GM18498 (cell line): ENCODE results near the gene RFX2.

Experiments used
- ATAC-seq: cut with Tn5 transposase; IDR thresholded peaks from one replicate; pipeline ENCODE4 v1.9.1; 2021; ENCODE audit warnings: mild to moderate bottlenecking, moderate library complexity; ENCODE audit not compliant: unreplicated experiment

Gene RFX2

DNA sequence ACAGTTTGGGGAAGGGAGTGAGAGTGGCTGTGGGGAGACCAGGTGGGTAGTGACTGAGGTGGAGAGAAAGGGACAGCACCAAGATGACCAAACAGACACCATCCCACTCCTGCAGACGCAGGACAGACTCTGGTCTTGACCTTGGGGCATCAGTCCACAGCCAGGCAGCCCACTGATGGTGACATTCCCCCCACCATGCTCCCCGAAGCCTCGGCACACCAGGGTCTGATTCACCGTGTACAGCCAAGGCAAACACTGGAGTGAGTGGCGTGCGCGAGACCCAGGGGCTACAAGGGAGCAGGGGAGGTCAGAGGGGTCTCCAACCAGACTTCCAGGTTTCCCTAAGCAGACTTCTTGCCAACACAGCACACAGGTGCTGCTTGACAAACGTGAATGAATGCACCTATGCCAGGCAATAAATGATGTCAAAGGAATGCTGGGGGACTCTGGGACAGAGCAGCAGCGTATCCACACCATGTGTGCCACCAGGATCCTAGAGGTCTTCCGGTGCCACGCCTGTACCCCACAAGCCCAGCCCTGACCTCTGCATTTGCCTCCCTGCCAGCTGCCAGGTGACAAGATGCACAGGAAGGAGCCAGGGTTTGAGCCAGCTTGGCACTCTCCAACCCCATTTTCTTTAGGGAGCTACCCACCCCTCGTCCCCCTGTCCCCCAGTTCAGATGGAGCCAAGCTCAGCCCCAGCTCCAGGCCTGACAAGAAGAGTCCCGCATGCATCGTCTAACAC, 150.9 kb downstream of the RFX2 start:
- no peak for ATAC-seq

- no peak for ATAC-seq
These were observed 151.5 kb downstream of the RFX2 start for GRCh38 chr19:5958851-5959122.

DNA sequence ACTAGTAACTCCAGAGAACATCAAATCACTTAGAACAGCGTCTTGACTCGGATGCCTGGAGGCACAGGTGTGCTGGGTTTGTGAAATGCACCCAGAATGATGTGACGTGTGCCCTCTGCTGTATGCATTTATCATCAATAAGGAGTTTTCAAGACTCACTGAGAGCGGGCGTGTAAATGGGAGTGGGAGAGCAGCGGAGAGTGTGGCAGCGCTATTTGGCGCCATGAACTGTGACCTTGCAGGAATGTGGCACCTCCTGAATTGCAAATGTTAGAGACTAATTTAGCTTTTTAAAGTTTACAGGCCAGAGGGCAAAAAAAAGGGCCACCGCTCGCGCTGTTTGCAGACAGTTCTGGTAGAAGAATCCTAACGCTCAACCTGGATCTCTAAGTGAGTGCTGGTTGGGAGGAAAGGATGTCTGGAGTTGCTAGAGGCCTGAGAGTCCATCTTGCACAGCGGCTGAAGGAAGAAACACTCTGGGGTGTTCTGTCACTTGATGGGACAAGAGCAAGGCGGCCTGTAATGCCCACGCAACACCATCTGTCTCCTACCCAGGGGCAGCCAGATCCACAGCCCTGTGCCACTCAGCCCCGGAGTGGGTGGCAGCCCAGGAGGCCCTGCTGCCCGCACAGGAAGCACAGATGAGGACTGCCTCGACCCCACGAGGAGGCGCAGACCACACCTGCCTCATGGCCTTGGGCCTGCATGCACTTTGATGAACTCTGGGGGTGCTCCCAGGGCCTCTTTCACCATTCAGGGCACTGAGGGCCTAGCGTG, 152.0 kb downstream of the RFX2 start:
- ATAC-seq = no peak

GRCh38 chr19:5957170-5957569, 153.1 kb downstream of the RFX2 start:
- ATAC-seq = no peak

GRCh38 chr19:5956728-5957127, 153.6 kb downstream of the RFX2 start:
- ATAC-seq = no peak

DNA sequence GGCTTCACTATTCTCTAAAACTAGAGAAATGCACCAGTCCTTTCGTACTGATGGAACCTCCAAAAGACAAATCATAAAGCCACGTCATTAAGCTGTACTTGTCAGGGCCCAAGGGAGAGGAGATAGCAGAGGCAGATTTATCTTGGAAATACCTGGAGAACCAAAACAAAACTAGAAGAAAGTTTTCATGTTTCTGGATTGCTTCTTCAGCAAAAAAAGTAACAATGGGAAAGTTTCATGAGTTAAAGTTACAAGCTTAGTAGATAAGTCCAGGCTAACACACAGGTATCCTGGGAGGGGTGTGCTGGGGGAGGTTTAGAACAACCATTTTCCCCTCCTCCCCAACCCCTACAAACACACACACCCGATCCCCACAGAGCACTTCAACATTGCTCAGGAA, 154.0 kb downstream of the RFX2 start:
- no peak for ATAC-seq

DNA sequence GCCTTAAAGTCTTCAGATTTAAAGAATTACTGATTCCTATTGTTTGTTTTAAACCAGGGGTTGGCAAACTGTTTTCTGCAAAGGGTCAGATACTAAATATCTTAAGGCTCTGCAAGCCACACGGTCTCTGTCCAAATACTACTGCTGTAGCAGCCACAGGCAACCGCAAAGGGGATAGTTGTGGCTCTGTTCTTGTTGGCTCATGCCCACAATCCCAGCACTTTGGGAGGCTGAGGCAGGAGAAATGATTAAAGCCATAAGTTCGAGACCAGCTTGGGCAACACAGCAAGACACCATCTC, 154.7 kb downstream of the RFX2 start:
- ATAC-seq = no peak

- ATAC-seq = no peak
These were observed 156.0 kb downstream of the RFX2 start for GRCh38 chr19:5954293-5954692.

GRCh38 chr19:5953680-5954213, 156.6 kb downstream of the RFX2 start:
- no peak for ATAC-seq

DNA sequence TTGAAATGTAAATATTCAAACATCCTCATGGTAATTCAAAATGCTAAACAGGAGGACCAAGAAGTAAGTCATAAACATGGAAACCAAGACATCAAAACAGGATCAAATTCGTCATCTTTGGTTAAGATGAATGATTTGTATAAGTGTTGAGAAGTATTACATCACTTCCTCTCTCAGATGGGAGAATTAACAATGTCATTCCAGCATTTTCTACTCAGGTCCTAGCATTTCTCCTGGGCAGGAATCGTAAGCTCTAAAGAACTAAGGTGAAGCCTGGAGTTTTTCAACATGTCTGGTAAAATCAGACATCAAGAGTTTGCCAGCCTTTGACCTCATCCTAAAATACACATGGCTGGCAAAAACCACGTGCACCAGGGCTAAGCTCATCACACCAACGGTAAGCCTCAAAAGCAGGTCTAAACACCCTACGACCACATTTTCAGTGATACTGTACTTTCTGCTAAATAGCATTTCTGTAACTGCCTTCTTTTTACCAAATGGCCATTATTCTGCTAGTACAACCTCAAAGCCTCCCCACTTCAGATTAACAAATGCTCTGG, 157.2 kb downstream of the RFX2 start:
- ATAC-seq = no peak

GRCh38 chr19:5952193-5953029, 157.9 kb downstream of the RFX2 start:
- ATAC-seq = no peak

GRCh38 chr19:5951338-5951861, 158.9 kb downstream of the RFX2 start:
- no peak for ATAC-seq

- no peak for ATAC-seq
These were observed 159.6 kb downstream of the RFX2 start for GRCh38 chr19:5950741-5951140.

DNA sequence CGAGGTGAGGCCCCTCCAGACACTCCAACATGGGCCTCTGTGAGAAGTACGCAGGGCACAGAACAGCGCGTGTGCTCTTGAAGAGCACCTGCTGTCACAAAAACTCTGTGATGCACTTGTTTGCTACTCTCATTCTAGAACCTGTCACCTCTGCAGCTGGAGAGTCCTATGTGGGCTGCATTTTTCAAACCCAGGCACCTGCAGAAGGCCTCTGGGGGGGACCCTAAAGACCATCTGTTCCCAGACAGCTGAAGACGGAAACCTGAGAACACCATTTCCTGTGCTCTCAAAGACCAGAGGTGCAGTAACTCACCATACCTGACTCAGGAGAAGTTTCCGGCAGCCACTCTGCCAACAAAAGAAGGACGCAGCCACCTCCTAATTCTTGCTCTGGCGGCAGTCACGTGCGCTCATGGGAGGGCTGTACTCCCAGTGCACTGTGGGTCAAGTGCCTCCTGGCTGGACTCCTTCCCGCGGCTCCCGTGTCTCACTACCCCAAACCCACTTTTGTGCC, 160.5 kb downstream of the RFX2 start:
- no peak for ATAC-seq

DNA sequence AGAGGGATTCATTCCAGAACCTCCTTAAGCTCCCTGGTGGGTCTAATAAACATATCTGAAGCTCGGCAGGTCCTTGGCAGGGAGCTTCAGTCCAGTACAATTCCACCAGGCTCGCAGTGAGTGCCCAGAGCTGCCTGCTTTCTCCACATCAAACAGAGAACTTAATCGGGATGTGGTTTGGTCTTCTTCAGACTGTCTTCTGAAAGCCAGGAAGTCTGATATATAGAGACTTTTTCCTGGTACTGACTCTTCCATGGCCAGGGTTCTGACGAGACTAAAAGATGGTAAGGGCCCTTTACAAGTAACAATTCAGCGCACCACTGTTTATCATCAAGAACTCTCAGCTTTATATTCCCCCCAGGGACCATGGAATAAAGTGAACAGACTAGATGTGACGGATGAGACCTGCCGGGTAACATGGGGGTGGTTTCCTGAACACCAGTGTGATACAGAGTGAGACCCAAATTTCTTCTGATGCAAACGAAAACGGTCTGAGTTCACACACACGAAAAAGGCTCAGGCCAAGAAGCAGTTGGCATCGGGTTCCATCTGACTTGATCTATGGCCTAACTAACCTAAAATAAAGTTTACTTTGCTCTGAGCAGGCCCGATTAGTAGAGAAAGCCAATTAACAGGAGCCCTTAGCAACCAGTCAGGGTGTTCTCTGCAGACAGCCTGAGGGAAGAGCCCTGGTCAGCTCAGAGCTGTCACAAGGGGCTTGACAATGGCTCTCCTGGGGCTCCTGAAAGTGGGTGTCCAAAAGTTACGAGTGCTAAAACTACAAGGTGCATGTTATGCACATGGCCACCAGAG, 161.3 kb downstream of the RFX2 start:
- no peak for ATAC-seq

DNA sequence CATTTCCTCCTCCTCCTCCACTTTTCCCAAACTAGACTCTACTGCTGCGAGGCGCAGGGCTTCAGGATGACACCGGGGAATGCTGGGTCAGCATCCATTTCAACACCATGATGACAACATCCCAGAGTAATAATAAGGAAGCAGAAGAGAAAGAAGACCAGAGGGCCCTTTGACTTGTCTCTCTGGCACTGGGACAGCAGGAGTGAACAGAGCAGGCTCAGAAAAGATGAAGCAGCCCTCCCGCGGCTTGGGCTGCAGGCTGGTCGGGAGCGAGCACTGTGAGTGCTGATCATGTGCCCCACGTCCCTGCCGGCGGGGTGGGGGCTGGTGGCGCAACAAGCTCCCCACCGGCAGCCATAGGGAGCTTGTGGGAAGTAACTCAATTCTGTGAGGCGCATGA, 162.9 kb downstream of the RFX2 start:
- no peak for ATAC-seq

DNA sequence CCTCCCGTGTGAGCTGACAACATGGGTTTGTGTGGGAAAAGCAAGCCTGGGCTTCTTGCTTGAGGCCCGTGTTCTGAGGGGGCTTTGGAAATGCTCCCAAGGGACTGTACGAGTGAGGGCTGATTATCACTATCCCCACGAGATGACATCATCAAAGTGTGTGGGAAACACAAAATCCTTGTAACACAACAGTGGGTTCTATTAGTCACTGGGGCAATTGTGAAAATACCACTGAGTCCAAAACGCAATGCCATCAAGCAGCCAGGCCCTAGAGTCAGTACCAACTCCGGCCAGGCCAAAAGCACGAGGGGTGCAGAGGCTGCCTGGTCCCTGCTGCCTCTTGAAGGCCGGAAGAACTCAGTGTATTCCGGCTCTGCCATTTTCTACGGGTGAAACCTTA, 166.7 kb downstream of the RFX2 start:
- ATAC-seq = no peak
